ENCODE results near the gene IL1R2.

Gene IL1R2

GRCh38 chr2:102064679-102065674 lies 73.2 kb downstream of the IL1R2 start:
- TF ChIP-seq GATA2 (IDR thresholded peaks at IDR 0.05; ENCODE audit: low read depth, low read length) (no peak), GATA3 (IDR thresholded peaks at IDR 0.05; ENCODE audit: low read depth, low read length) (no peak)

GRCh38 chr2:102065675-102066252 lies 74.0 kb downstream of the IL1R2 start:
- no peak for TF ChIP-seq GATA3 (IDR thresholded peaks at IDR 0.05; ENCODE audit: low read depth, low read length)
- TF ChIP-seq GATA2 (IDR thresholded peaks at IDR 0.05; ENCODE audit: low read depth, low read length), result no peak

- no peak for TF ChIP-seq GATA2 (IDR thresholded peaks at IDR 0.05; ENCODE audit: low read depth, low read length)
- no peak for TF ChIP-seq GATA3 (IDR thresholded peaks at IDR 0.05; ENCODE audit: low read depth, low read length)
These were observed 74.8 kb downstream of the IL1R2 start for GRCh38 chr2:102066554-102066953.

GRCh38 chr2:102069311-102069974 lies 77.7 kb downstream of the IL1R2 start:
- TF ChIP-seq GATA3 (IDR thresholded peaks at IDR 0.05; ENCODE audit: low read depth, low read length) (no peak), GATA2 (IDR thresholded peaks at IDR 0.05; ENCODE audit: low read depth, low read length) (no peak)

- TF ChIP-seq GATA2 (IDR thresholded peaks at IDR 0.05; ENCODE audit: low read depth, low read length), result no peak
- TF ChIP-seq GATA3 (IDR thresholded peaks at IDR 0.05; ENCODE audit: low read depth, low read length), result no peak
These were observed 78.4 kb downstream of the IL1R2 start for GRCh38 chr2:102070058-102070642.

- TF ChIP-seq GATA3 (IDR thresholded peaks at IDR 0.05; ENCODE audit: low read depth, low read length) (no peak), GATA2 (IDR thresholded peaks at IDR 0.05; ENCODE audit: low read depth, low read length) (no peak)
These were observed 81.0 kb downstream of the IL1R2 start for GRCh38 chr2:102072741-102073140.

GRCh38 chr2:102073168-102073724 lies 81.5 kb downstream of the IL1R2 start:
- no peak for TF ChIP-seq GATA2 (IDR thresholded peaks at IDR 0.05; ENCODE audit: low read depth, low read length)
- no peak for TF ChIP-seq GATA3 (IDR thresholded peaks at IDR 0.05; ENCODE audit: low read depth, low read length)

GRCh38 chr2:102074152-102074783 lies 82.5 kb downstream of the IL1R2 start:
- TF ChIP-seq GATA2 (IDR thresholded peaks at IDR 0.05; ENCODE audit: low read depth, low read length) (peak; percentile 38; the same call in 1 of the 2 replicates), GATA3 (IDR thresholded peaks at IDR 0.05; ENCODE audit: low read depth, low read length) (no peak)

- TF ChIP-seq GATA3 (IDR thresholded peaks at IDR 0.05; ENCODE audit: low read depth, low read length) (no peak), GATA2 (IDR thresholded peaks at IDR 0.05; ENCODE audit: low read depth, low read length) (no peak)
These were observed 83.7 kb downstream of the IL1R2 start for GRCh38 chr2:102075479-102075878.

- no peak for TF ChIP-seq GATA2 (IDR thresholded peaks at IDR 0.05; ENCODE audit: low read depth, low read length)
These were observed 84.8 kb downstream of the IL1R2 start for GRCh38 chr2:102076512-102076911.

Measured in SH-SY5Y (cell line).